B cell (primary cell): Measurements from ENCODE around the gene PCSK4. TPM values are rescaled to one million over a fixed set of nuclear protein-coding genes. Genes with fewer than 3 reads are reported as not detected.

Experiments used
- ATAC-seq: fragments of 200-7000 bp; cut with Tn5 transposase; one replicate; pipeline ENCODE4 v1.10.0; 2021; ENCODE audit warnings: low read depth, mild to moderate bottlenecking, moderate number of reproducible peaks, moderate library complexity
- CTCF ChIA-PET: fragments of 350-600 bp; sonication (Branson Sonifier 250); formaldehyde crosslinking; loops from one replicate; lab custom pipeline; 2021; ENCODE audit warnings: antibody characterized with exemption, inconsistent platforms; lab: Charles Lee
- POLR2A ChIA-PET: fragments of 350-600 bp; sonication (Branson Sonifier 250); formaldehyde crosslinking; loops from one replicate; lab custom pipeline; 2021; ENCODE audit warnings: antibody characterized with exemption; lab: Charles Lee
- DNase-seq: peaks from one replicate; pipeline ENCODE4 v3.0.0; 2013
- H2AFZ ChIP-seq: 2 replicates; pipeline ENCODE4 v1.6.1; 2012; ENCODE audit warnings: mild to moderate bottlenecking, low read depth, low read length; ENCODE audit not compliant: insufficient read depth, poor library complexity, severe bottlenecking
- H3K27ac ChIP-seq, 2 donors: 1 replicate in 1 of 2; 2 replicates in 1 of 2; pipeline ENCODE4 v1.5.1; 2012 to 2013; ENCODE audit warnings: low read length in 2 of 2, mild to moderate bottlenecking in 2 of 2, moderate library complexity in 1 of 2
- H3K27me3 ChIP-seq, 4 experiments: fragments of 200-600 bp in 1 of 4; sonication (generic) in 1 of 4; replicated peaks in 1 of 4; 1 replicate in 2 of 4; 2 replicates in 2 of 4; pipeline versions ENCODE4 v1.6.1 to v1.7.0; 2013 to 2016; ENCODE audit warnings: low read length in 3 of 4, mild to moderate bottlenecking in 2 of 4, mixed read lengths in 1 of 4, moderate library complexity in 1 of 4; ENCODE audit not compliant: insufficient read depth in 4 of 4, control insufficient read depth in 3 of 4; ENCODE audit errors: control extremely low read depth in 1 of 4
- H3K36me3 ChIP-seq, 2 experiments: replicated peaks in 1 of 2; 1 replicate in 1 of 2; 2 replicates in 1 of 2; pipeline versions ENCODE4 v1.6.1 to v1.7.1; 2013; ENCODE audit warnings: low read length in 1 of 2; ENCODE audit not compliant: insufficient read depth in 2 of 2, control insufficient read depth in 1 of 2; ENCODE audit errors: control extremely low read depth in 1 of 2, extremely low read depth in 1 of 2
- H3K4me1 ChIP-seq, 2 donors: fragments of 200-600 bp in 1 of 2; sonication (generic) in 1 of 2; 1 replicate in 1 of 2; 2 replicates in 1 of 2; pipeline versions ENCODE4 v1.5.1 to v1.6.1; 2013 to 2017; ENCODE audit warnings: low read length in 2 of 2; ENCODE audit not compliant: control insufficient read depth in 2 of 2, insufficient read depth in 2 of 2
- H3K4me2 ChIP-seq: replicated peaks from 2 replicates; pipeline ENCODE3; 2012; ENCODE audit warnings: mild to moderate bottlenecking, low read depth, low read length; ENCODE audit not compliant: poor library complexity, severe bottlenecking
- H3K4me3 ChIP-seq, 5 experiments: fragments of 200-600 bp in 1 of 5; sonication (generic) in 1 of 5; 1 replicate in 3 of 5; 2 replicates in 2 of 5; pipeline versions ENCODE4 v1.5.1 to v1.7.0; 2011 to 2016; ENCODE audit warnings: low read length in 4 of 5, mild to moderate bottlenecking in 4 of 5, low read depth in 2 of 5, control low read depth in 1 of 5, moderate library complexity in 1 of 5; ENCODE audit not compliant: insufficient read depth in 1 of 5; ENCODE audit errors: control extremely low read depth in 1 of 5, extremely low read depth in 1 of 5
- H3K79me2 ChIP-seq: fragments of 200-600 bp; sonication (generic); one replicate; pipeline ENCODE4 v1.6.0; 2016; ENCODE audit warnings: low read length; ENCODE audit not compliant: control insufficient read depth, insufficient read depth
- H3K9ac ChIP-seq: fragments of 200-600 bp; sonication (generic); 2 replicates; pipeline ENCODE4 v1.6.1; 2017; ENCODE audit warnings: mild to moderate bottlenecking, low read length, moderate library complexity
- H3K9me3 ChIP-seq, 3 donors: one replicate each; pipeline versions ENCODE4 v1.6.1 to v1.7.1; 2013; ENCODE audit warnings: low read length in 2 of 3; ENCODE audit not compliant: control insufficient read depth in 2 of 3, insufficient read depth in 1 of 3; ENCODE audit errors: control extremely low read depth in 1 of 3
- H4K20me1 ChIP-seq: 2 replicates; pipeline ENCODE4 v1.6.0; 2012; ENCODE audit warnings: mild to moderate bottlenecking, low read length; ENCODE audit not compliant: insufficient read depth, control insufficient read depth, poor library complexity, severe bottlenecking
- H3K27ac Mint-ChIP-seq: one replicate; pipeline ENCODE4 v1.8.0; 2021; ENCODE audit warnings: mixed read lengths
- H3K27me3 Mint-ChIP-seq: one replicate; pipeline ENCODE4 v1.8.0; 2021; ENCODE audit warnings: mixed read lengths
- H3K4me1 Mint-ChIP-seq: one replicate; pipeline ENCODE4 v1.8.0; 2021; ENCODE audit warnings: mixed read lengths
- H3K4me3 Mint-ChIP-seq: one replicate; pipeline ENCODE4 v1.8.0; 2021; ENCODE audit warnings: mixed read lengths
- H3K9me3 Mint-ChIP-seq: one replicate; pipeline ENCODE4 v1.8.0; 2022; ENCODE audit warnings: mixed read lengths; ENCODE audit not compliant: insufficient read depth
- CTCF ChIP-seq: fragments of 200-600 bp; IDR thresholded peaks from one replicate; pipeline ENCODE4 v1.8.0; 2022; ENCODE audit warnings: antibody characterized with exemption, mild to moderate bottlenecking
- EZH2 ChIP-seq: IDR thresholded peaks from 2 replicates; pipeline ENCODE4 v1.6.1; 2012; ENCODE audit warnings: borderline replicate concordance, low read depth, mild to moderate bottlenecking, moderate library complexity, low read length; ENCODE audit not compliant: insufficient read depth, poor library complexity, severe bottlenecking
- WGBS: methylation state at CpG from one replicate; pipeline ENCODE4 v1.1.5; 2013; ENCODE audit warnings: missing lambda C conversion rate; ENCODE audit not compliant: insufficient coverage; 5-methylcytosine and 5-hydroxymethylcytosine counted together
- intact Hi-C: fragments of 100-400 bp; cut with micrococcal nuclease; formaldehyde crosslinking; loops from one replicate; pipeline ENCODE4 v1.10.0; 2022
- polyA plus RNA-seq: library from polyadenylated mRNA; depleted of rRNA; stranded (reverse); fragments of >200 nt; gene quantifications from 2 replicates; pipeline ENCODE4 v1.2.3, GENCODE V29; 2012
- total RNA-seq, 2 donors: library from RNA; stranded (reverse); fragments of 120-200 nt in 1 of 2; gene quantifications; 1 replicate in 1 of 2; 2 replicates in 1 of 2; pipeline versions ENCODE4 v1.2.3 to v1.2.4, GENCODE V29; 2013 to 2022

Gene PCSK4
- total and polyA plus RNA-seq, 2 donors (not counting 1 experiment from before 2014, with no cell fraction given) = 1.1 to 1.3 TPM

- ATAC-seq = peak; percentile 67
- Histone ChIP-seq H3K79me2 (no peaks in the 10 kb centered on the region), H2AFZ (no peak overlapping the region), H4K20me1 (peaks cover 8% of the 10 kb centered on the region), H3K36me3 (no peaks in the 10 kb centered on the region), H3K27ac (no peak overlapping the region), H3K9me3 (peaks cover 0 to 36% (median 0%) of the 10 kb centered on the region in 3 donors), H3K9ac (peak overlapping the region; percentile 54), H3K27me3 (peaks cover 0 to 69% (median 41%) of the 10 kb centered on the region in 4 experiments), H3K4me3 (peak overlapping the region in 3 of 5 experiments; percentile 12 to 29 (median 15)), H3K4me1 (peaks cover 33 to 35% of the 10 kb centered on the region in 2 donors), H3K4me2 (peak overlapping the region; percentile 80)
- Mint-ChIP-seq H3K4me3 (peak overlapping the region; percentile 66), H3K9me3 (no peaks in the 10 kb centered on the region), H3K27ac (no peak overlapping the region), H3K4me1 (peaks cover 21% of the 10 kb centered on the region), H3K27me3 (peaks cover 34% of the 10 kb centered on the region)
- intact Hi-C loops = loop anchor here (2.0 kb wide), 1 partner anchor 35 kb away; the partner anchor contains the start of genes PCSK4 and REEP6
- DNase-seq = peak; percentile 68
- CTCF ChIA-PET = interaction anchor here (1.2 to 2.8 kb wide), 2 partner anchors 11 to 13 kb away, joined by 3 to 11 read pairs; no protein-coding TSS in a partner anchor
- TF ChIP-seq EZH2 (no peak), CTCF (no peak)
- WGBS = 5% methylated on average over 41 of the region's 42 CpGs
- POLR2A ChIA-PET = interaction anchor here (0.6 kb wide), 2 partner anchors 35 to 398 kb away, joined by 5 to 7 read pairs; partner anchors contain the start of gene REEP6
Measured at GRCh38 chr19:1455336-1456120, 34.6 kb downstream of the PCSK4 start.
